NCI-H345 treated with DMSO at 0.1 percent for 48 hours (cell line): Measurements from ENCODE around the gene ZC3H18.

Experiments used
- DNase-seq: peaks from one replicate; lab custom pipeline; 2025; ENCODE audit not compliant: unreplicated experiment; lab: John Stamatoyannopoulos, UW

Gene ZC3H18

DNA sequence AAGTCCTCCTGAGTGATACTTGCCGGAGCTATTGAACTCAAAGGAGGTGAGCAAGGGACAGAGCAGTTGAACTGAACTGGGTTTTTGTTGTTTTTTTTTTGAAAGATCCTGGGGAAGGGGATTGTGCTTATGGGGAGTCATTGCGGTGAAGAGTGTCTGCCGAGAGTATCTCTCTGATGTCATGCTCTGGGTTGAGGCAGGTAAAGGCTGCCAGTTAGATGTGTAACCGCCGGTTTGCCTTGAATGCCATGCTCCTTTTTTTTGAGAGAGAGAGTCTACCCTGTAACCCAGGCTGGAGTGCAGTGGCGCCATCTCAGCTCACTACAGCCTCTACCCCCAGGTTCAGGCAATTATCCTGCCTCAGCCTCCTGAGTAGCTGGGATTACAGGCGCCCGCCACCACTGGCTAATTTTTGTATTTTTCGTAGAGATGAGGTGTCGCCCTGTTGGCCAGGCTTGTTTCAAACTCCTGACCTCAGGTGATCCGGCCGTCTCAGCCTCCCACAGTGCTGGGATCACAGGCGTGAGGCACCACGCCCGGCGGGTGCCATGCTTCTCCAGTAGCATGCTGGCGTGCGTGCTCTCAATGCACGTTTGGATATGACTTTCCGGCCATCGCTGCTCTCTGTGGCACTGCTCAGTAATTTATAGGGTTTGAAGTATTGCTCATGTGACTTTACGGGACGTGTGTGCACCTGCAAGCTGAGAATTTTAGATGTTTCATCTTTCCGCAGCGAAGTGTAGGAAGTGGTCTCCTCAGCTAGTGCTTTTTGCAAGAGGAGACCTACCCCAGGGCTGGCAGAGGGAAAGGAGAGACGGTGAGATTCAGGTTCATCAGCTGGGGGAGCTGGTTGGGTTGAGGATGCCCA lies 8.5 kb downstream of the ZC3H18 start:
- no peak for DNase-seq

- no peak for DNase-seq
These were observed 10.2 kb downstream of the ZC3H18 start for GRCh38 chr16:88580371-88580770.

- no peak for DNase-seq
These were observed 10.8 kb downstream of the ZC3H18 start for GRCh38 chr16:88581033-88581432.

- DNase-seq: no peak
These were observed 12.8 kb downstream of the ZC3H18 start for GRCh38 chr16:88582912-88583575.

GRCh38 chr16:88584676-88585075 lies 14.5 kb downstream of the ZC3H18 start:
- DNase-seq: no peak

- DNase-seq: no peak
These were observed 15.1 kb downstream of the ZC3H18 start for GRCh38 chr16:88585269-88585668.

GRCh38 chr16:88585927-88586581 lies 15.9 kb downstream of the ZC3H18 start:
- DNase-seq: no peak

DNA sequence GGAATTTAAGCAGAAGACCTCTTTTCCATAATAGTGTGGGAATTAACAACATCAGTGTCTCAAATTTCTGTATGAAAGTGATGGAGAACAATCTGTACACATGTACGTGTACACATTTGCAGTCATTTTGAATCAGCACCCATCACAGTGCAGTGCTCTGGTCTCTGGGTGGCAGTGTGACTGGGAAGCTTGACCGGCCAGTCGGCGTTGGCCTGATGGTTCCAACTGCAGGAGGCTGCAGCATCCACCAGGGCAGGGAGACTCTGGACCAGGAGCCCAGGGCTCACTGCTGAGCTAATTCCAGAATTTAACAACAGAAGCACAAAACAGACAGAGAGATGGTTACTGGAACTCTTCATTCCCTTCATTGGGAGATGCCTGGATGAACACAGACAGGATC lies 17.9 kb downstream of the ZC3H18 start:
- DNase-seq: no peak

- no peak for DNase-seq
These were observed 18.6 kb downstream of the ZC3H18 start for GRCh38 chr16:88588754-88589153.

DNA sequence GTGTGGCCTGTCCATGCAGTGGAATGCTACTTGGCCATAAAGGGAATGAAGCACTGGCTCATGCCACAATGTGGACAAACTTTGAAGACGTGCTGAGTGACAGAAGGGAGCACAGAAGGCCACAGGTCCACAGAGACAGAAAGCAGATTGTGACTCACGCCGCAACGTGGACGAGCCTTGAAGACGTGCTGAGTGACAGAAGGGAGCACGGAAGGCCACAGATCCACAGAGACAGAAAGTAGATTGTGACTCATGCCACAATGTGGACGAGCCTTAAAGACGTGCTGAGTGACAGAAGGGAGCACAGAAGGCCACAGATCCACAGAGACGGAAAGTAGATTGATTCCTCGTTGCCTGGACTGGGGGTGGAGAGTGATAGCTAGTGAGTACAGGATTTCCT lies 19.2 kb downstream of the ZC3H18 start:
- no peak for DNase-seq

GRCh38 chr16:88591577-88592021 lies 21.4 kb downstream of the ZC3H18 start:
- no peak for DNase-seq

DNA sequence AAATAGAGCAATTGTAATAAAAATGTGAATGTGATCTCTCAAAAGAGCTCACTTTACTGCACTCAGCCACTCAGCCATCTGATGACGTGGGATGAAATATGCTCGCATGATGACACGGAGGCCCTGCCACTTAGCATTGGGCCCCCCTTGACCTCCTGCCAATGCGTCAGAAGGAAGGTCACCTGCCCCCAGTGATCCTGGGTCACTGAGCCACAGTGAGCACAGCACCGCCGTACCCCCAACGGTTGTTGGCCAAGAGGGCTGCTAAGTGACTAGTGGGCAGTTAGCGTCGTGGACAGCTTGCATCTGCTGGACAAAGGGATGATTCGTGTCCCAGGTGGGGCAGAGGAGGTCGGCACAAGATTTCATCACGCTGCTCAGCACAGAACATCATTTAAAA lies 22.9 kb downstream of the ZC3H18 start:
- DNase-seq: no peak

DNA sequence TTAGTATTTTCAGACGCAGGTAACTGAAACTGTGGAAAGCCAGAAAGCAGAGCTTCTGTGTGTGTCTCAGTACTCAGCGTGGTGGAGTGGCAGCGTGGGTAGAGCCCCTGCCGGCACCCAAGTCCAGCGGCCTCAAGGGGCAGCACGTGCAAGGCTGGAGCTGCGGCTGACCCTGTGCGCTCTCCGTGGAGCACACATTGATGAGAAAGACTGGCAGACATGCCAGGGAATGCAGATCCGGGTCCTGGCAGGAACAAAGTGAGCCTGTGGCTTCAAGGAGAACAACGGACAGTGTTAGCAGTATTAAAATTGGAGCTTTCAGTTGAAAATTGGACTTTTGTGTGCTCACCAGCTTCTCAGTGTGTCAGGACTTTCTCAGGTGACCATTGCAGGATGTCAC lies 23.3 kb downstream of the ZC3H18 start:
- DNase-seq: no peak

DNA sequence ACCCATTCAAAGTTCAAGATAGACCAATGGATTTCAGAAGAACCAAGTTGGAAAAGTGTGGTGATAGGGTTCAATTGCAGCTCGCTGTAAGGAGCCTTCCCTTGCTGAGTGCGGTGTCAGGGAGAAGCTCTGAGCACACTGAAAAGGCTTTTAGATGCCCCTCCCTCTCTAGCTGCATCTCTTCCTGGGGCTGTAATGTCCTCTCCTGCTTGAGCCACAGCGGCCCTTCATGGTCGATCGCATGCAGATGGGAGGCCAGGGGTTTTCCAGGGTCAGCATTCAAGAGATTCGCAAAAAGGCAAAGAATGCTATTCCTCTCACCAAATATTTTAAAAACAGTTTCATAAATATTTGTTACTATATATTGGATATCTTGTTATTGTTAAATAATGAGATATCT lies 23.7 kb downstream of the ZC3H18 start:
- DNase-seq: no peak

DNA sequence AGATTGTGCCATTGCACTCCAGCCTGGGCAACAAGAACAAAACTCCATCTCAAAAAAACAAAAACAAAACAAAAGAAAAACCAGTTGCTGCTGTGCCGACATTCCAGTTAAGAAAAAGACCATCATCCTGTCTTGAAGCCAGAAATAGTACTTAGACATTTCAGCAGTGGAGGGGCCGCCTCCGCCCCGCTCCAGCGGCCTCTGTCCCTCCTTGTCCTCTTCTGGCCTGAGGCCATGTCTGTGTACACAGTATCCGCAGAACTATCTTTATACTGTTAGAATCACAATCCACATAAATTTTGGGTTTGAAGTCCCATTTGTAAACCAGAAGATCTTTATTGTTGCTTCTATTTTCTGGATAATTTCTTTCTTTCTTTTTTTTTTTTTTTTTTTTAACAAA lies 24.9 kb downstream of the ZC3H18 start:
- no peak for DNase-seq

GRCh38 chr16:88595921-88596320 lies 25.7 kb downstream of the ZC3H18 start:
- DNase-seq: no peak

- no peak for DNase-seq
These were observed 26.3 kb downstream of the ZC3H18 start for GRCh38 chr16:88596483-88596882.

- DNase-seq: no peak
These were observed 27.8 kb downstream of the ZC3H18 start for GRCh38 chr16:88597856-88598491.

DNA sequence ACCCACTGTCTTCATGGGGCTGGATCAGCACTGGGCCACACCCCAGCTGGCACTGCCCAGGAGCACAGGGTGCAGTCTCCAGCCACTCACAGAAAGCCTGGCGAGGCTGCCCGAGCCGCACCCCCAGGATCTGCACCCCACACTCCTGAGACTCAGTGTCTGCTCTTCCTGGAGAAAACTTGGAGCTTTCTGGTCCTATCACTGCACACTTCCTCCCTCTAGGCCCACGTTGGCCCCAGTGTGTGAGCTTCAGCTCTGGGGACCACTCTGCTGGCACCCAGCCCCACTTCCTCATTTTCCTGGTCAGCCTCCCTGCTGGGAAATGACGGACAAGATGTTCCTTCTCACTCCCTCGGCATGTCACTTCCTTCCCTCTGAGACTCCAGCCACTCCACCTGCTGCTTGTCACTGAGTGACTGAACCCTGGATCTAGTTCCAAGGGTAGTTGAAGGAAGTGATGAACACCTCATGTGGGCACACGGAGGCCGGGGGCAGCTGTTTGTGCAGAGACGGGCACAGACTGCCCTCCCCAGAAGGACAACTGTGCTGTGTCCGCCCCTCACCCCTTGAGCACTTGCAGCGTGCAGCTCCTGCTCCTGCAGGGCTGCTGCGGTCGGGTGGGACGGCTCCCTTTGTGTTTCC lies 29.0 kb downstream of the ZC3H18 start:
- DNase-seq: no peak

DNA sequence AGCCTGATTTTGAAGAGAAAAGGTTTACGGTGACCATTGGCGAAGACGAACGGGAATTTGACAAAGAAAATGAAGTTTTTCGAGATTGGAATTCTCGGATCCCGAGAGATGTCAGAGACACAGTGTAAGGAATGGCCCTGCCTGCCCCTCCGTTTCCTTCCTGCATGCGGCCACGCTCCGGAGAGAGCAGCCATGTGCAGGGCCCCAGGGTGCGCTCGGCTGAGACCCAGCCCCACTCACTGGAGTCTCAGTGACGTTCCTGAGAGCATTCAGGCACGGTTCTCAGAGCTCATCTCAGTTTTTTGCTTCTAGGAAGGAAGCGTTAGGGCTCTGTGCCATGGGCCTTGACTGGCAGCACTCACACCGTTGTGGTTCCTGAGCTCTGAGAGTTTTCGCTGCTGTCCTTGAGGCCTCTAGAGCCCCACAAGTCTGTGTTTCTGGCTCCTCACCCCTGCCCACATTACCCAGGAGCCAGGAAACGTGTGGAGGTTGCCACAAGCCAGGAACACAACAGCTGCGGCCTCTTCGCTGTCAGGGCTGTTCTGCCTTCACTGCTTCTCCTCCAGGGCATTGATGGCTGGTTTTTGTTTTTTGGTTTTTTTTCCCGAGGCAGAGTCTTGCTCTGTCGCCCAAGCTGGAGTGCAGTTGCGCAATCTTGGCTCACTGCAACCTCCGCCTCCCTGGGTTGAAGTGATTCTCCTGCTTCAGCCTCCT lies 29.8 kb downstream of the ZC3H18 start:
- DNase-seq: no peak
